Fibroblast of pulmonary artery (primary cell): ENCODE measurements around the gene C1QTNF8.

Experiments
- DNase-seq: peaks from one replicate; pipeline ENCODE4 v3.0.0-alpha.2; 2010; ENCODE audit warnings: low read depth
- H3K4me3 ChIP-seq: replicated peaks from 2 replicates; pipeline ENCODE4 v1.5.1; 2011; ENCODE audit warnings: low read depth, mild to moderate bottlenecking, control low read depth, low read length, moderate library complexity
- CTCF ChIP-seq: IDR thresholded peaks from 2 replicates; pipeline ENCODE4 v1.5.1; 2011; ENCODE audit warnings: mild to moderate bottlenecking, control low read depth, low read length, inconsistent platforms; ENCODE audit errors: missing control alignments

Gene C1QTNF8

GRCh38 chr16:1102921-1103635 is 7.0 kb upstream of the C1QTNF8 start:
- no peak overlapping the region for H3K4me3 ChIP-seq
- DNase-seq: peak; percentile 16
- TF ChIP-seq CTCF: peak; percentile 14

DNA sequence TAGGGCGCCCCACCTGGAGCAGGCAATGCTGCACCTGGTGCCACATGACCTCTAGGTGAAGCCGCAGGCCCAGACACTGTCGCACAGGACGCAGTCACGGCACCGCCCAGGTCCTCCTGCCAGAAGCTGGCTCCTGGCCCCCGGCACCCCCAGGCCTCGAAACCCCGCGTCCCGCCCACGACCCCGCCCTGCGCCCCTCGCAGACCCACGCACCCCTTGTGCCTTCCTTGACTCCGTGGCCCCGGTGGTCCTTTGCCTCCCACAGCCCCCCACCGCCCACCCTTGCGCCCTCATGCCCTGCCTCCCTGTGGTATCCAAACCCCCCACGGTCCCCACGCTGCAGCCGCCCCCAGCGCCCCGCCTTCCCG is 6.3 kb upstream of the C1QTNF8 start:
- TF ChIP-seq CTCF: no peak
- no peak for DNase-seq
- H3K4me3 ChIP-seq: no peak overlapping the region

DNA sequence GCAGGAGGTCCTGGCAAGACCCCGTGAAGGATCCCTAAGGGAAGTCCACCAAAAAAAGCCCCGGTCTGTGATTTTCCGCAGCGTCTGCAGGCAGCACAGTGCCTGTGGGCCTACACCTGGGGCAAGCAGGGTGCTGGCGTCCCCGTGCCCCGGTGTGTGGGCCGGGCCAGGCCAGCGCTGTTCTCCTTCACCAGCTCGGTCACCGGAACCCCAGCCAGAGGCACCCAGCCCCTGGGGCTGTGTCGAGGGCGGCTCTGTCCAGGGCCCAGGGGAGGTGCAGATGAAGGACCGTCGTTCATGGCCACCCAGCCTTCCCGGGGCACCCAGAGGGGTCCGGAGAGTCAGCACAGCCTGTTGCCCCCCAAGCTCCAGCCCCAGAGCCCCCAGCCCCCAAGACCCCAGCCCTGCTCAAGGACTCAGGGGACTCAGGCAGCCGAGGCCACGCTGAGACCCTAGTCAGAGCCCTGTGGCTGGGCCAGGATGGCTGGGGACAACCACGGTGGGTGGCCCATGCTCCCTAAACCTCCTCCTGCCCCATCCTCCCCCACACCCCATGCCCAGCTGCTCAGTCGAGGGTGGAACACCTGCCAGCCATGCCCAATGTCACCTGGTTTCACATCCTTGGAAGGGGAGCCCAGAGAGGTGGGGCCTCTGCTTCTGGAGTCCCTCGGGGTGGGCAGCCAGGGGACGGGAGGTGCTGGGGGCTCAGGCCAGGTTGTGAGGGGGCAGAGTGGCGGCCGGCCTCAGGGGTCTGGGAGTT is 5.7 kb upstream of the C1QTNF8 start:
- no peak for TF ChIP-seq CTCF

DNA sequence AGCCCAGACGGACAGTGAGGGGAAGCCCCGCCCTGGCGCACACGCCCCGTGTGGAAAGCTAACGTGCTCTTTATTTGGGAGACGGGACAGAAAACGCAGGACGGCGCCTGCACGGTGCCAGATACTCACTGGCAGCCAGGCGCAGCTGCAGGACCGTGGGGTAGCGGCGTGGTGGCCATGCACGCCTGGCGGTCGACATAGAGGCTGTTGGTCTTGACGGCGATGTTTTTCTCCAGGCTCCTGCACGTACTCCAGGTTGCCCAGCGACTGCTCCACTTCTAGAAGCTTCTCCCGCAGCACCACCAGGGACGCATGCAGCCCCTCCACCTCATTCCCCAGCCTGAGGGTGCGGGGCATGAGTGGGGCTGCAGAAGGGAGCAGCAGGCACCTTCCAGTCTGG is 5.1 kb upstream of the C1QTNF8 start:
- DNase-seq: no peak
- H3K4me3 ChIP-seq: no peak overlapping the region
- TF ChIP-seq CTCF: no peak

More for the DNA sequence above, 5.7 kb upstream of the C1QTNF8 start:
- no peak for DNase-seq
- no peak overlapping the region for H3K4me3 ChIP-seq

- DNase-seq: no peak
- TF ChIP-seq CTCF: no peak
- H3K4me3 ChIP-seq: no peak overlapping the region
These were observed 4.2 kb upstream of the C1QTNF8 start for GRCh38 chr16:1100084-1100800.

DNA sequence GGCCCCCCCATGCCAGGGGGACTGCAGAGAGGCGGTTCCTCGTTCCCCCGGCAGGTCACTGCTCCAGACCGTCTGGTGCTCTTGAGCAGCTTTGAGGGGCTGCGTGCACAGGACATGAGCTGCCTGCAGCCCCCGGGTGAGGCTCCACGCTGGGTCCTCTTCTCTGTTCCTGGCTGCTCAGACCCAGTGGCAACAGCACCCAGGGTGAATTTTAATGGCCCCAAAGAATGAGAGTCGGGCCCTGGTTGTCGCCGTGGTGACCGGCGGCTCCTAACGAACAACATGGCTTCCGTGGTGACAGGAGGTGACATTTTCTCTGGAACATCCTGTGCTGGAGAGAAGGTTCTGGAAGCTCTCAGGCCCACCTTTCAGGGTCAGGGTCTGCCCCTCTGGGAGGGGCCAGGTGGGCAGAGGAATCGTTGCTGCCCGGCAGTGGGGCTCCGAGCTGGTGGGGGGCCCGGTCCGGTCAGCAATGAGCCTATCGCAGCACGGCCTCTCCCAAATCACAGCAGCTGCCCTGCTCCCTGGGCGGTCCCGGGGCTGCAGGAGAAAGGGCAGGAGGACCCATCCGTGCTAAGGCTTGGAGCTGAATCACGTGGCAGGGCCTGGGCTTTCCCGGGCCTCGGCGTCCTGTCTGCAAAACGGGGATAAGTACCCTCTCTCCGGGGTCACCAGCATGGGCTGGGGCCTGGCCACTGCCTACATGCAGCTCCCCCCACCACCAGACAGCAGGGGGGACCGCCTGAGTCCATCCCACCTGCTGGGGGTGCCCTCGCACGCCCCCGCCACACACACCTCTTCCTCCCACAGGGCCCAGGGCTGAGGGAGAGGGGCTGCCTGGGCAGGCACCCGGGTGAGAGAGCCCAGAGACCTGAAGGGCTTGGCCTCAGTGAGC is 3.4 kb upstream of the C1QTNF8 start:
- no peak overlapping the region for H3K4me3 ChIP-seq
- TF ChIP-seq CTCF: no peak
- no peak for DNase-seq
